ENCODE data around the gene CNPY2.
"Not testable (repeated sequence)": the region's sequence is repeated elsewhere in the genome, so short reads cannot be mapped to it uniquely, and the experiment has no call there.

Gene CNPY2

DNA sequence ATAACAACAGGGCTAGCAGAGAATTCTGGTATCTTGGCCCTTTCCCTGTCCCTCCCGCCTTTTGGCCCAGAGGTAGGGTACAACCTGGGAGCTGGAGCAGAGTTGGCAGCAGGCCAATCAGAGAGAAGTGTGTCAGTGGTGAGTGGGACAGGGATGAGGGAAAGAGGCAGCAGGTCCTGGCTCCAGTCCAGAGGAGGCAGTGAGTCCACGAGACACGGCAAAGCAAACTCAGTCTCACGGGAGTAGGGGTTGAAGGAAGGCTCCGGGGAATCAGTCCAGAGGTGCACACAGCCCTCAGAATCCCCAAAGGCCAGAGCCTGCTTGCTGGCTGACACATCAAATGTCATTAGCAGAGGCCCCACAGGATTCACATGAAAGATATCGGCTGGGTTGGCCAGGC, 10.7 kb upstream of the CNPY2 start:
- H3K4me3 Mint-ChIP-seq, result no peak overlapping the region
- H3K36me3 Mint-ChIP-seq (ENCODE audit: low read depth), result peaks cover 48% of the 10 kb centered on the region
- no peaks in the 10 kb centered on the region for H3K9me3 Mint-ChIP-seq
- no peak for TF ChIP-seq CTCF (IDR thresholded peaks at IDR 0.05; ENCODE audit: unreplicated experiment in 3 of 3)
- H3K4me1 Mint-ChIP-seq, result no peaks in the 10 kb centered on the region
- no peak overlapping the region for H3K27ac Mint-ChIP-seq
- H3K27me3 Mint-ChIP-seq (ENCODE audit: low read depth), result no peaks in the 10 kb centered on the region

GRCh38 chr12:56326126-56326525, 10.3 kb upstream of the CNPY2 start:
- Mint-ChIP-seq H3K27me3 (ENCODE audit: low read depth) (no peaks in the 10 kb centered on the region), H3K4me1 (no peaks in the 10 kb centered on the region), H3K27ac (no peak overlapping the region), H3K9me3 (no peaks in the 10 kb centered on the region), H3K36me3 (ENCODE audit: low read depth) (peaks cover 48% of the 10 kb centered on the region), H3K4me3 (no peak overlapping the region)
- TF ChIP-seq CTCF (IDR thresholded peaks at IDR 0.05; ENCODE audit: unreplicated experiment in 3 of 3), result no peak

DNA sequence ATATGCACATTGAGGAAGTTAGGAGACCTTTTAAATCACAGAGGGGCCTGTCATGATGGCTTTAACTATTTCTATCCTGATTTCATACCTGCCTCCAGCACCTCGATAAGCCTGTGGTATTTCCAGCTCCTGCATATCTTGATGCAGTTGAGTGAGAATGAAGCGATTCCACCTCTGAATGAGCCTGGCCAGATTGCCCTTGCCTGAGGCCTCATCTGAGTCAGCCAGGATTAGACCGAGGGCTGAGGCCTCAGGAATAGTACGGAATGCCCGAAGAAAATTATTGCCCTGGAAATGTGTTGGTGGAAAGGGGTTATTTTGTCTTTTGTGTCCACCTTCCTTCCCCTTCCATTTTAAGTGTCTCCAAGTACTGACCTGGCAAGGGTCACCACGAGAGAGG, 8.4 kb upstream of the CNPY2 start:
- Mint-ChIP-seq H3K4me3 (no peak overlapping the region), H3K4me1 (no peaks in the 10 kb centered on the region), H3K36me3 (ENCODE audit: low read depth) (peaks cover 54% of the 10 kb centered on the region), H3K9me3 (no peaks in the 10 kb centered on the region), H3K27ac (no peak overlapping the region), H3K27me3 (ENCODE audit: low read depth) (no peaks in the 10 kb centered on the region)
- TF ChIP-seq CTCF (IDR thresholded peaks at IDR 0.05; ENCODE audit: unreplicated experiment in 3 of 3), result no peak

- H3K27ac Mint-ChIP-seq; H3K27me3 Mint-ChIP-seq (ENCODE audit: low read depth); H3K4me3 Mint-ChIP-seq; H3K9me3 Mint-ChIP-seq; H3K4me1 Mint-ChIP-seq: not testable (repeated sequence)
- H3K36me3 Mint-ChIP-seq (ENCODE audit: low read depth), result peaks cover 50% of the 10 kb centered on the region
Measured at GRCh38 chr12:56321610-56322009, 5.8 kb upstream of the CNPY2 start.

DNA sequence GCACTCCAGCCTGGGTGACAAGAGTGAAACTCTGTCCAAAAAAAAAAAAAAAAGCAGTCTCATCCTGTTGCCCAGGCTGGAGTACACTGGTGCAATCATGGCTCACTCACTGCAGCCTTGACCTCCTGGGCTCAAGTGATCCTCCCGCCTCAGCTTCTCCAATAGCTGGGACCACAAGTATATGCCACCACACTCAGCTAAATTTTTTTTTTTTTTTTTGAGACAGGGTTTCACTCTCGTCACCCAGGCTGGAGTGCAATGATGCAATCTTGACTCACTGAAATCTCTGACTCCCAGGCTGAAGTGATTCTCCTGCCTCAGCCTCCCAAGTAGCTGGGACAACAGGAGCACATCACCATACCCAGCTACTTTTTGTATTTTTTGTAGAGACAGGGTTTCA, 5.2 kb upstream of the CNPY2 start:
- H3K4me3 Mint-ChIP-seq, result no peak overlapping the region

GRCh38 chr12:56317675-56318074, 1.9 kb upstream of the CNPY2 start:
- H3K4me3 Mint-ChIP-seq, result peak overlapping the region; percentile 5 to 60 (median 57)
- H3K9me3 Mint-ChIP-seq, result no peaks in the 10 kb centered on the region
- no peak overlapping the region for H3K27ac Mint-ChIP-seq
- H3K4me1 Mint-ChIP-seq, result peaks cover 15% of the 10 kb centered on the region
- TF ChIP-seq CTCF (IDR thresholded peaks at IDR 0.05; ENCODE audit: unreplicated experiment in 3 of 3), result no peak
- peaks cover 22% of the 10 kb centered on the region for H3K36me3 Mint-ChIP-seq (ENCODE audit: low read depth)
- no peaks in the 10 kb centered on the region for H3K27me3 Mint-ChIP-seq (ENCODE audit: low read depth)

More for the DNA sequence above, 5.2 kb upstream of the CNPY2 start:
- H3K4me1 Mint-ChIP-seq, result peaks cover 2% of the 10 kb centered on the region
- H3K27me3 Mint-ChIP-seq (ENCODE audit: low read depth), result no peaks in the 10 kb centered on the region
- no peak overlapping the region for H3K27ac Mint-ChIP-seq
- no peak for TF ChIP-seq CTCF (IDR thresholded peaks at IDR 0.05; ENCODE audit: unreplicated experiment in 3 of 3)
- no peaks in the 10 kb centered on the region for H3K9me3 Mint-ChIP-seq
- H3K36me3 Mint-ChIP-seq (ENCODE audit: low read depth), result peaks cover 45% of the 10 kb centered on the region
